Measurements from ENCODE around the gene SLC46A2. TPM values are rescaled to one million over a fixed set of nuclear protein-coding genes. Genes with fewer than 3 reads are reported as not detected.
A peak's percentile ranks its signal among the peaks of the same experiment; 100 is the strongest.

The SLC46A2 gene
- total and polyA plus RNA-seq, 2 donors (not counting 1 experiment from before 2014, with no cell fraction given), result not detected

DNA sequence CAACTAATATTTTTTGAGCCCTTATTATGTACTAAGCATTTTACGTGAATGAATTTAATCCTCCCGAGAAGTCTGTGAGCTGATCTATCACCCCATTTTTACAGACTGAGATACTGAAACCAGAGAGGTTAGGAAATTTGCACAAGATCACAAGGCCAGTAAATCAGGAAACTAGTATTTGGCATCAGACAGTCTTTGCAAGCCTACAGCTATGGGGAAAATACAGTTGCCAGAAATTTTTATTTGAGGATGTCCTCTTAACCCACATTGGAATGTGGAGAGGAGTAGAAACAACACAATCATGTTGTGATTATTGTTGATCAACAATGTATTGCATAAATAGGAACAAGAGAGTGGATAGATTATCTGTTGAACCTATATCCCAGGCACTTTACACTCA is 2.3 kb upstream of the SLC46A2 start:
- Histone ChIP-seq H2AFZ (ENCODE audit: low read length) (no peak overlapping the region), H4K20me1 (ENCODE audit: control insufficient read depth, extremely low read depth, insufficient read depth, low read length) (no peaks in the 10 kb centered on the region), H3K27ac (ENCODE audit: insufficient read depth, low read length) (no peak overlapping the region), H3K79me2 (ENCODE audit: control insufficient read depth, insufficient read depth, low read length) (no peaks in the 10 kb centered on the region), H3K9ac (ENCODE audit: insufficient read depth, low read length) (no peak overlapping the region), H3K9me3 (ENCODE audit: control insufficient read depth, insufficient read depth, low read depth, low read length) (no peaks in the 10 kb centered on the region), H3K36me3 (ENCODE audit: control insufficient read depth, insufficient read depth, low read length) (no peaks in the 10 kb centered on the region), H3K4me3 (replicated peaks in 1 of 4; ENCODE audit: control extremely low read depth in 1 of 4, insufficient read depth in 1 of 4, low read depth in 3 of 4, low read length in 4 of 4) (no peak overlapping the region), H3K27me3 (ENCODE audit: control insufficient read depth, insufficient read depth, low read length) (no peaks in the 10 kb centered on the region), H3K4me2 (ENCODE audit: extremely low read depth, insufficient read depth, low read length) (no peak overlapping the region), H3K4me1 (ENCODE audit: control insufficient read depth, extremely low read depth, insufficient read depth, low read length) (no peaks in the 10 kb centered on the region)
- TF ChIP-seq EZH2 (IDR thresholded peaks at IDR 0.05; ENCODE audit: low read length, missing control alignments), result no peak
- TF ChIP-seq, protein P1, sequence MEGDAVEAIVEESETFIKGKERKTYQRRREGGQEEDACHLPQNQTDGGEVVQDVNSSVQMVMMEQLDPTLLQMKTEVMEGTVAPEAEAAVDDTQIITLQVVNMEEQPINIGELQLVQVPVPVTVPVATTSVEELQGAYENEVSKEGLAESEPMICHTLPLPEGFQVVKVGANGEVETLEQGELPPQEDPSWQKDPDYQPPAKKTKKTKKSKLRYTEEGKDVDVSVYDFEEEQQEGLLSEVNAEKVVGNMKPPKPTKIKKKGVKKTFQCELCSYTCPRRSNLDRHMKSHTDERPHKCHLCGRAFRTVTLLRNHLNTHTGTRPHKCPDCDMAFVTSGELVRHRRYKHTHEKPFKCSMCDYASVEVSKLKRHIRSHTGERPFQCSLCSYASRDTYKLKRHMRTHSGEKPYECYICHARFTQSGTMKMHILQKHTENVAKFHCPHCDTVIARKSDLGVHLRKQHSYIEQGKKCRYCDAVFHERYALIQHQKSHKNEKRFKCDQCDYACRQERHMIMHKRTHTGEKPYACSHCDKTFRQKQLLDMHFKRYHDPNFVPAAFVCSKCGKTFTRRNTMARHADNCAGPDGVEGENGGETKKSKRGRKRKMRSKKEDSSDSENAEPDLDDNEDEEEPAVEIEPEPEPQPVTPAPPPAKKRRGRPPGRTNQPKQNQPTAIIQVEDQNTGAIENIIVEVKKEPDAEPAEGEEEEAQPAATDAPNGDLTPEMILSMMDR (conservative IDR thresholded peaks at IDR 0.05 in 1 of 2, IDR thresholded peaks at IDR 0.05 in 1 of 2; ENCODE audit: low read depth in 1 of 2, low read length in 2 of 2), result no peak
- no peak for DNase-seq (ENCODE audit: low read depth in 2 of 2)

DNA sequence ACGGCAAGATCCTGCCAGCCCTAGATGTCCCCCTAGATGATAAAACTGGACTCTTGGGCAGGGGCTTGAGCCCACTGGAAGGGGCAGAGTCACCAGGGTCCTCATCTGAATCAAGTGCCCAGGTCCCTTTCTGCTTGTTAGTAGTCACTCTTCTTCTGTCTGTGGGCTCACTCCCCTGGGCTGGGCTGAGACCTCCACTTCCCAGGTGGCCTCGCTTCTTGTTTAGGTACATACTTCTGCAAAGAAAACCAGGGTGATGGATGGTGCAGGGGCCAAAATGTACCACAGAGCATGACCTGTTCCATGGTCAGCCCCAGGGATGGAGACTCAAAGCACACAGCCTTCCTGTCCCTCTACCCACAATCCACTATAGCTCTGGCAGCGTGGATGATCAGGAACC is 845 bp upstream of the SLC46A2 start:
- no peaks in the 10 kb centered on the region for H3K4me1 ChIP-seq (ENCODE audit: control insufficient read depth, extremely low read depth, insufficient read depth, low read length)

DNA sequence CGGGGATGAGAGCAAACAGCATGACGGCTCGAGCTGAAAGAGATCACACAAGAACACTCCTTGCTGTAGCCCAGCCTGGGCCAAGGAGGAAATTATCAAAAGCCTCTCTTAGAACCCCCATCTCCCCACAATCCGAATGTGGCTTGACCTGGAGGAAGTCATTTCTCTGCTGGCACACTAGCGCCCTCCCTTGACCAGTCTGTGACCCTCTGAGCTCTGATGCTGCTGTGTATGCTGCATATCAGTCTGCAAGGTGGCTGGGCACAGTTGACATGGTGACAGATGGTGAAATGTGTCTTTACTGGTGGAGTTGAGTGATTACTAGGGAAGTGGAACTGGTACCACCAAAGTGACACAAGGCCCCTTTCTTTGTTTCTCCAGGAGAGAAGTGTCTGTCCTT is 3.3 kb downstream of the SLC46A2 start:
- Histone ChIP-seq H3K9me3 (ENCODE audit: control insufficient read depth, insufficient read depth, low read depth, low read length) (no peaks in the 10 kb centered on the region), H4K20me1 (ENCODE audit: control insufficient read depth, extremely low read depth, insufficient read depth, low read length) (no peaks in the 10 kb centered on the region), H3K27me3 (ENCODE audit: control insufficient read depth, insufficient read depth, low read length) (no peaks in the 10 kb centered on the region), H3K27ac (ENCODE audit: insufficient read depth, low read length) (no peak overlapping the region), H3K36me3 (ENCODE audit: control insufficient read depth, insufficient read depth, low read length) (no peaks in the 10 kb centered on the region), H3K4me2 (ENCODE audit: extremely low read depth, insufficient read depth, low read length) (no peak overlapping the region), H3K79me2 (ENCODE audit: control insufficient read depth, insufficient read depth, low read length) (no peaks in the 10 kb centered on the region), H2AFZ (ENCODE audit: low read length) (no peak overlapping the region), H3K4me3 (replicated peaks in 1 of 4; ENCODE audit: control extremely low read depth in 1 of 4, insufficient read depth in 1 of 4, low read depth in 3 of 4, low read length in 4 of 4) (no peak overlapping the region), H3K9ac (ENCODE audit: insufficient read depth, low read length) (no peak overlapping the region), H3K4me1 (ENCODE audit: control insufficient read depth, extremely low read depth, insufficient read depth, low read length) (no peaks in the 10 kb centered on the region)
- TF ChIP-seq, protein P1 (conservative IDR thresholded peaks at IDR 0.05 in 1 of 2, IDR thresholded peaks at IDR 0.05 in 1 of 2; ENCODE audit: low read depth in 1 of 2, low read length in 2 of 2), result peak in 1 of 2 donors; percentile 7
- no peak for TF ChIP-seq EZH2 (IDR thresholded peaks at IDR 0.05; ENCODE audit: low read length, missing control alignments)
- DNase-seq (ENCODE audit: low read depth in 2 of 2), result no peak

More for the DNA sequence above, 845 bp upstream of the SLC46A2 start:
- H3K4me2 ChIP-seq (ENCODE audit: extremely low read depth, insufficient read depth, low read length), result no peak overlapping the region
- H3K27me3 ChIP-seq (ENCODE audit: control insufficient read depth, insufficient read depth, low read length), result no peaks in the 10 kb centered on the region
- H3K4me3 ChIP-seq (replicated peaks in 1 of 4; ENCODE audit: control extremely low read depth in 1 of 4, insufficient read depth in 1 of 4, low read depth in 3 of 4, low read length in 4 of 4), result no peak overlapping the region
- no peak overlapping the region for H3K27ac ChIP-seq (ENCODE audit: insufficient read depth, low read length)
- no peak overlapping the region for H2AFZ ChIP-seq (ENCODE audit: low read length)
- H3K9ac ChIP-seq (ENCODE audit: insufficient read depth, low read length), result no peak overlapping the region
- H3K9me3 ChIP-seq (ENCODE audit: control insufficient read depth, insufficient read depth, low read depth, low read length), result no peaks in the 10 kb centered on the region
- no peaks in the 10 kb centered on the region for H4K20me1 ChIP-seq (ENCODE audit: control insufficient read depth, extremely low read depth, insufficient read depth, low read length)
- no peaks in the 10 kb centered on the region for H3K36me3 ChIP-seq (ENCODE audit: control insufficient read depth, insufficient read depth, low read length)
- TF ChIP-seq, protein P1 (conservative IDR thresholded peaks at IDR 0.05 in 1 of 2, IDR thresholded peaks at IDR 0.05 in 1 of 2; ENCODE audit: low read depth in 1 of 2, low read length in 2 of 2), result no peak
- TF ChIP-seq EZH2 (IDR thresholded peaks at IDR 0.05; ENCODE audit: low read length, missing control alignments), result no peak
- DNase-seq (ENCODE audit: low read depth in 2 of 2), result no peak
- no peaks in the 10 kb centered on the region for H3K79me2 ChIP-seq (ENCODE audit: control insufficient read depth, insufficient read depth, low read length)
